HL-60 (cell line): Measurements from ENCODE around the gene ERCC3.

Experiments used
- TF ChIP-seq, protein P1 (sequence below): IDR thresholded peaks from one replicate; pipeline ENCODE4 v1.5.1; 2011; ENCODE audit warnings: low read length, control low read depth, inconsistent platforms; ENCODE audit not compliant: insufficient read depth
- TF ChIP-seq, protein P2 (sequence below): IDR thresholded peaks from 2 replicates; pipeline ENCODE4 v1.6.1; 2012; ENCODE audit warnings: low read depth; ENCODE audit not compliant: insufficient replicate concordance

DNA sequence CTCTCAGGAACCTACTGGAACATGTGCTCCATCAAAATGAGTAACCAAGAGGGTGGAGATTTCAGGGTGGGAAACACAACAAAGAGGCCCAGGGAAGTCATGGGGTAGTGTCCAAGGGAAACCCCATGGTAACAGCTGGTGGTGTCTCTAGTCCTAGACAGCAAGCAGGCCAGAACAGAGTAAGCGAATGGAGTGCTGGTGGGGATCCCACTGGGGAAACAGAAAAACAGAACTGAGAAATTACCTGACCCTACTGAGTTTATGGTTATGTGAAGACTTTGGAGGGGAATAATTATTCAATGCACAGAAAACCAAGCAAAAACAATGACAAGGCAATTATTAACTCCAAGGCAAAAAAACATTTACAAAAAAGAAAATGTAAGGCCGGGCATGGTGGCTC is 16.9 kb downstream of the ERCC3 start:
- TF ChIP-seq, protein P1, sequence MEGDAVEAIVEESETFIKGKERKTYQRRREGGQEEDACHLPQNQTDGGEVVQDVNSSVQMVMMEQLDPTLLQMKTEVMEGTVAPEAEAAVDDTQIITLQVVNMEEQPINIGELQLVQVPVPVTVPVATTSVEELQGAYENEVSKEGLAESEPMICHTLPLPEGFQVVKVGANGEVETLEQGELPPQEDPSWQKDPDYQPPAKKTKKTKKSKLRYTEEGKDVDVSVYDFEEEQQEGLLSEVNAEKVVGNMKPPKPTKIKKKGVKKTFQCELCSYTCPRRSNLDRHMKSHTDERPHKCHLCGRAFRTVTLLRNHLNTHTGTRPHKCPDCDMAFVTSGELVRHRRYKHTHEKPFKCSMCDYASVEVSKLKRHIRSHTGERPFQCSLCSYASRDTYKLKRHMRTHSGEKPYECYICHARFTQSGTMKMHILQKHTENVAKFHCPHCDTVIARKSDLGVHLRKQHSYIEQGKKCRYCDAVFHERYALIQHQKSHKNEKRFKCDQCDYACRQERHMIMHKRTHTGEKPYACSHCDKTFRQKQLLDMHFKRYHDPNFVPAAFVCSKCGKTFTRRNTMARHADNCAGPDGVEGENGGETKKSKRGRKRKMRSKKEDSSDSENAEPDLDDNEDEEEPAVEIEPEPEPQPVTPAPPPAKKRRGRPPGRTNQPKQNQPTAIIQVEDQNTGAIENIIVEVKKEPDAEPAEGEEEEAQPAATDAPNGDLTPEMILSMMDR = no peak
- TF ChIP-seq, protein P2, sequence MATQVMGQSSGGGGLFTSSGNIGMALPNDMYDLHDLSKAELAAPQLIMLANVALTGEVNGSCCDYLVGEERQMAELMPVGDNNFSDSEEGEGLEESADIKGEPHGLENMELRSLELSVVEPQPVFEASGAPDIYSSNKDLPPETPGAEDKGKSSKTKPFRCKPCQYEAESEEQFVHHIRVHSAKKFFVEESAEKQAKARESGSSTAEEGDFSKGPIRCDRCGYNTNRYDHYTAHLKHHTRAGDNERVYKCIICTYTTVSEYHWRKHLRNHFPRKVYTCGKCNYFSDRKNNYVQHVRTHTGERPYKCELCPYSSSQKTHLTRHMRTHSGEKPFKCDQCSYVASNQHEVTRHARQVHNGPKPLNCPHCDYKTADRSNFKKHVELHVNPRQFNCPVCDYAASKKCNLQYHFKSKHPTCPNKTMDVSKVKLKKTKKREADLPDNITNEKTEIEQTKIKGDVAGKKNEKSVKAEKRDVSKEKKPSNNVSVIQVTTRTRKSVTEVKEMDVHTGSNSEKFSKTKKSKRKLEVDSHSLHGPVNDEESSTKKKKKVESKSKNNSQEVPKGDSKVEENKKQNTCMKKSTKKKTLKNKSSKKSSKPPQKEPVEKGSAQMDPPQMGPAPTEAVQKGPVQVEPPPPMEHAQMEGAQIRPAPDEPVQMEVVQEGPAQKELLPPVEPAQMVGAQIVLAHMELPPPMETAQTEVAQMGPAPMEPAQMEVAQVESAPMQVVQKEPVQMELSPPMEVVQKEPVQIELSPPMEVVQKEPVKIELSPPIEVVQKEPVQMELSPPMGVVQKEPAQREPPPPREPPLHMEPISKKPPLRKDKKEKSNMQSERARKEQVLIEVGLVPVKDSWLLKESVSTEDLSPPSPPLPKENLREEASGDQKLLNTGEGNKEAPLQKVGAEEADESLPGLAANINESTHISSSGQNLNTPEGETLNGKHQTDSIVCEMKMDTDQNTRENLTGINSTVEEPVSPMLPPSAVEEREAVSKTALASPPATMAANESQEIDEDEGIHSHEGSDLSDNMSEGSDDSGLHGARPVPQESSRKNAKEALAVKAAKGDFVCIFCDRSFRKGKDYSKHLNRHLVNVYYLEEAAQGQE = no peak
